Natural killer cell treated with Interleukin-12 subunit alpha and Interleukin-12 subunit beta and Interleukin-15 and Interleukin-18, amount 100 ng/mL, for 72 hours (primary cell): ENCODE measurements around the gene TP53TG3C. TPM values are rescaled to one million over a fixed set of nuclear protein-coding genes. Genes with fewer than 3 reads are reported as not detected.
"Not testable (repeated sequence)": the region's sequence is repeated elsewhere in the genome, so short reads cannot be mapped to it uniquely, and the experiment has no call there.

Source experiments
- ATAC-seq, 2 donors: fragments of 150-1000 bp; cut with Tn5 transposase in 1 of 2; sonication (Bioruptor Pico), chemical (Tn5 transposase) in 1 of 2; 2 replicates each; pipeline ENCODE4 v1.10.0; 2021
- DNase-seq: peaks from one replicate; pipeline ENCODE4 v3.0.0; 2022; ENCODE audit warnings: low spot score
- H3K27ac Mint-ChIP-seq, 2 donors: 1 replicate in 1 of 2; 2 replicates in 1 of 2; pipeline ENCODE4 v1.8.0; 2022; ENCODE audit warnings: mixed read lengths in 2 of 2, mild to moderate bottlenecking in 1 of 2, moderate library complexity in 1 of 2
- H3K27me3 Mint-ChIP-seq, 2 donors: 1 replicate in 1 of 2; 2 replicates in 1 of 2; pipeline ENCODE4 v1.8.0; 2022; ENCODE audit warnings: mixed read lengths in 2 of 2
- H3K36me3 Mint-ChIP-seq: one replicate; pipeline ENCODE4 v1.8.0; 2022; ENCODE audit warnings: mixed read lengths
- H3K4me1 Mint-ChIP-seq, 2 donors: 1 replicate in 1 of 2; 2 replicates in 1 of 2; pipeline ENCODE4 v1.8.0; 2022; ENCODE audit warnings: low read depth in 2 of 2, mixed read lengths in 2 of 2, mild to moderate bottlenecking in 1 of 2
- H3K4me3 Mint-ChIP-seq: one replicate; pipeline ENCODE4 v1.8.0; 2022; ENCODE audit warnings: mixed read lengths
- H3K9me3 Mint-ChIP-seq: 2 replicates; pipeline ENCODE4 v1.8.0; 2022; ENCODE audit warnings: mixed read lengths
- total RNA-seq, 2 donors: library from RNA; stranded (reverse); gene quantifications; one replicate each; pipeline ENCODE4 v1.2.3, GENCODE V29; 2022

The TP53TG3C gene, protein sequence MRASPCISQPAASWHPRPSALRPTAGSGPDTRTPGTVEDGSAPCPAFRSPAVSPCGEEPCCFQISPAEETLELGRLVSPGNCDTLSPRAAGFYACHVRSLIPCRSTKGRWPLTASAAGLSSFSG
- not detected for total RNA-seq

DNA sequence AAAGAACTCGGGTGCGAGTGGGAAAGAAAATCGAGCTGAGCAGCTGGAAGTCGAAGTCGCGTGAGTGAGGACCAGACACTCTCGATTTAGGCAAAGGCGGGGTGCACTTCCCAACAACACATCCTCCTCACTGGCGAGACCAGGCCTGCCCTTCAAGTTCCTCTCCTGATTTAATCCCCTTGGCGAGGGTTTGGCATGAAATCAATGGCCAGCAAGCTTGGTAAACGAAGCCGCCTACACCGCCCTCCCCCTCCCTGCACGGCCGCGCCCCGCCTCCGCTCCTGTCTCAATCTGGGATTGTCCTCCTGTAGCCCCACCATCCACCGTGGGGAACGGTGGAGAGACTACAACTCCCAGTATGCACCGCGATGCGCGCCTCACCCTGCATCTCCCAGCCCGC lies at the start of gene TP53TG3C:
Gene TP53TG3C (plus strand): TSS at position 301 of the 400 bp plus-strand sequence. CDS start 68 bp downstream, at position 369.
- H3K9me3 Mint-ChIP-seq, DNase-seq, H3K4me1 Mint-ChIP-seq, H3K36me3 Mint-ChIP-seq, H3K27ac Mint-ChIP-seq, H3K4me3 Mint-ChIP-seq, ATAC-seq, H3K27me3 Mint-ChIP-seq: not testable (repeated sequence)

Other genes starting within 250 kb of the TP53TG3C start
- not detected for gene TP53TG3E, start 110.1 kb downstream of the TP53TG3C start, total RNA-seq
- gene TP53TG3B, start 166.6 kb downstream of the TP53TG3C start, total RNA-seq: not detected